Pericardium fibroblast (primary cell): Measurements from ENCODE around the gene FKBP7. TPM values are rescaled to one million over a fixed set of nuclear protein-coding genes. Genes with fewer than 3 reads are reported as not detected.

Source experiments
- total RNA-seq: library from RNA; depleted of rRNA; stranded (reverse); fragments of >200 nt; gene quantifications from 2 replicates; pipeline ENCODE4 v1.2.3, GENCODE V29; 2015

FKBP7 gene
- total RNA-seq = 43.9 and 61.1 TPM in 2 replicates

GRCh38 chr2:178478439-178479274 is at the start of gene FKBP7:
Gene FKBP7 (minus strand): TSS chr2:178478600. CDS start chr2:178478499, 101 bp downstream.

GRCh38 chr2:178480227-178481181 is 2.1 kb upstream of the FKBP7 start, which contains the start of gene PLEKHA3:
Gene PLEKHA3 (plus strand): TSS chr2:178480457. CDS start chr2:178480870, 413 bp downstream.

GRCh38 chr2:178450774-178451525 is 27.4 kb downstream of the FKBP7 start, which contains the start of the genes PJVK and PRKRA:
Gene PJVK (plus strand): TSS chr2:178451378. CDS start chr2:178453410, 2,032 bp downstream.
Gene PRKRA (minus strand): TSS chr2:178451175. CDS start chr2:178451030, 145 bp downstream.

Other genes with a start within 250 kb of the FKBP7 start
- gene PRKRA, start 27.4 kb downstream of the FKBP7 start, total RNA-seq = 35.9 and 42.6 TPM in 2 replicates
- gene PJVK, start 27.2 kb downstream of the FKBP7 start, total RNA-seq = 0.12 and 1.9 TPM in 2 replicates
- 3.4 and 4.3 TPM in 2 replicates for gene PLEKHA3, start 1.9 kb upstream of the FKBP7 start, total RNA-seq